Measurements from ENCODE around the gene KIAA1671. TPM values are rescaled to one million over a fixed set of nuclear protein-coding genes. Genes with fewer than 3 reads are reported as not detected.

Gene KIAA1671
- polyA plus RNA-seq, 1 of the 3 experiments (the other 2 are of a cell fraction): 7.4 TPM

DNA sequence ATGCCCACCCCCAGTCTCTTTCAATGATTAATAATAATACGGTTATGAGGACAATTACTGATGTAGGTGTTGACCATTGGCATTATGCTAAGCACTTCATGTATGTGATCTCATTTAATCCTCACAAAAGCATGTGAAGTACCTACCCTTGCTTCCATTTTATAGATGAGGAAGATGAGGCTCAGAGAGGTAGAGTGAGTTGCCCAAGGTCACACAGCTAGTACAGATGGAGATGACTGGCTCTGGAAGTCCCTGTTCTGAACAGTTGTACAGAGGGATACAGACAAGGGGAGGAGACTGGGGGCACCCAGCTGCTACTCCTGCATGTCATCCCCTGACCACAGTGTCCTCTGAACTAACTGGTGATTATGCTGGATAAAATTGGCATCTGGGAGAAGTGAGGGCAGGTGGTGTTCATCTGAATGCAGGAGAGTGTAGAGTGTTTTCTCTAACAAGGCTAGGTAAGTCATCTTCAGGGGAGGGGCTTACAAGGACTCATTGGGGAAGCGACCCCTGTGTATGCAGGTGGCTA lies 43.2 kb downstream of the KIAA1671 start (continued):
- TF ChIP-seq RXRA (IDR thresholded peaks at IDR 0.05; ENCODE audit: borderline replicate concordance, low read depth): no peak
- TF ChIP-seq, protein P1, sequence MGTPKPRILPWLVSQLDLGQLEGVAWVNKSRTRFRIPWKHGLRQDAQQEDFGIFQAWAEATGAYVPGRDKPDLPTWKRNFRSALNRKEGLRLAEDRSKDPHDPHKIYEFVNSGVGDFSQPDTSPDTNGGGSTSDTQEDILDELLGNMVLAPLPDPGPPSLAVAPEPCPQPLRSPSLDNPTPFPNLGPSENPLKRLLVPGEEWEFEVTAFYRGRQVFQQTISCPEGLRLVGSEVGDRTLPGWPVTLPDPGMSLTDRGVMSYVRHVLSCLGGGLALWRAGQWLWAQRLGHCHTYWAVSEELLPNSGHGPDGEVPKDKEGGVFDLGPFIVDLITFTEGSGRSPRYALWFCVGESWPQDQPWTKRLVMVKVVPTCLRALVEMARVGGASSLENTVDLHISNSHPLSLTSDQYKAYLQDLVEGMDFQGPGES (IDR thresholded peaks at IDR 0.05; ENCODE audit: low read depth, low read length): no peak

DNA sequence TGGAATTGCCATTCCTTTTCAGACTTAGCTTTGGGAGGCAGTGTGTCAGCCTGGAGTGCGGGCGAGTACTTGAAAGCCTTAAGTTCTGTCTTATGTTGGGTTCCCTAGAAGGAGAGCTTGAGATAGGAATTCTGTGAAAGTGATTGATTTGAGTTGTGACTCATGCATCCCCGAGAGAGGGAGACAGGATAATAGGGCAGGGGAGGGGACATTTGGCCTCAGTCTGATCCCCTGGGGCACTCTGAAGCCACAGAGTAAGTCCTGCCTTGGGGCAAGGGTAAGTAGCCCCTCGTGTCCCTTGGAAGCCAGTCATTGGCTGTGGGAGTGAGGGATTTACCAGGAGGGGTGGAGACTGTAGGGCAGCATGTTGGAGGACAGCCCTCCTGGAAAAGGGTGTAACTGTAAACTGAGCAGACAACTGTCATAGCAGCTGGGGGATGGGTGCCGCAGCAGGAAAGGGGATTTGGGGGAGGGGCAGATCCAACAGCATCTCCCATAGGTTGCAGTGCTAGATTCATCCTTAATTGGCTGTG lies 44.0 kb downstream of the KIAA1671 start:
- POLR2A ChIA-PET: no interaction called here
- Histone ChIP-seq H3K9ac (no peak overlapping the region), H4K20me1 (ENCODE audit: insufficient read depth) (no peaks in the 10 kb centered on the region), H3K27ac (ENCODE audit: low read depth in 2 of 2, low read length in 1 of 2) (peak overlapping the region; percentile 16 to 30; a peak in 2 of 4 replicates), H3K4me3 (ENCODE audit: low read depth in 2 of 2, low read length in 1 of 2) (no peak overlapping the region), H3K36me3 (replicated peaks in 1 of 2; ENCODE audit: control insufficient read depth in 1 of 2, insufficient read depth in 2 of 2, low read length in 1 of 2) (no peaks in the 10 kb centered on the region), H3K79me2 (ENCODE audit: insufficient read depth) (peaks cover 8% of the 10 kb centered on the region; the same call in 1 of the 2 replicates), H3K4me2 (peak overlapping the region; percentile 26; the same call in 1 of the 2 replicates), H3K4me1 (ENCODE audit: control insufficient read depth in 1 of 2, insufficient read depth in 2 of 2, low read depth in 1 of 2, low read length in 1 of 2) (peaks cover 16 to 19% of the 10 kb centered on the region in 2 experiments; a peak in 3 of 4 replicates), H3K27me3 (ENCODE audit: insufficient read depth) (no peaks in the 10 kb centered on the region), H3K9me3 (no peaks in the 10 kb centered on the region), H2AFZ (ENCODE audit: low read depth) (no peak overlapping the region), H3K9me2 (no peaks in the 10 kb centered on the region), H3F3A (replicated peaks; ENCODE audit: insufficient read depth) (peaks cover 10% of the 10 kb centered on the region)
- DNase-seq: peak; percentile 44
- 30% methylated on average over 5 of the region's 5 CpGs for WGBS (ENCODE audit: low lambda C conversion rate)
- TF ChIP-seq, protein P1 (IDR thresholded peaks at IDR 0.05; ENCODE audit: low read depth, low read length): no peak
- TF ChIP-seq YY1 (IDR thresholded peaks at IDR 0.05; ENCODE audit: low read depth) (no peak), FOSL2 (IDR thresholded peaks at IDR 0.05; ENCODE audit: borderline replicate concordance, low read depth) (peak; percentile 38), TCF12 (IDR thresholded peaks at IDR 0.05) (no peak), EP300 (IDR thresholded peaks at IDR 0.05; ENCODE audit: borderline replicate concordance in 1 of 2, low read depth in 1 of 2, low read length in 1 of 2) (no peak), NFIC (IDR thresholded peaks at IDR 0.05; ENCODE audit: borderline replicate concordance) (no peak), ELF1 (IDR thresholded peaks at IDR 0.05) (no peak), RCOR1 (IDR thresholded peaks at IDR 0.05; ENCODE audit: low read length) (no peak), NRF1 (IDR thresholded peaks at IDR 0.05; ENCODE audit: low read depth, low read length) (no peak), GATA2 (CRISPR knock-in tag; IDR thresholded peaks at IDR 0.05) (no peak), SIN3A (IDR thresholded peaks at IDR 0.05; ENCODE audit: borderline replicate concordance, low read depth, low read length) (no peak), JUND (IDR thresholded peaks at IDR 0.05) (no peak; the same call in 1 of the 2 replicates), MEF2A (IDR thresholded peaks at IDR 0.05; ENCODE audit: borderline replicate concordance, low read depth) (no peak), CHD2 (IDR thresholded peaks at IDR 0.05; ENCODE audit: low read length, partially characterized antibody) (peak; percentile 79)
- TF ChIP-seq, protein P2, sequence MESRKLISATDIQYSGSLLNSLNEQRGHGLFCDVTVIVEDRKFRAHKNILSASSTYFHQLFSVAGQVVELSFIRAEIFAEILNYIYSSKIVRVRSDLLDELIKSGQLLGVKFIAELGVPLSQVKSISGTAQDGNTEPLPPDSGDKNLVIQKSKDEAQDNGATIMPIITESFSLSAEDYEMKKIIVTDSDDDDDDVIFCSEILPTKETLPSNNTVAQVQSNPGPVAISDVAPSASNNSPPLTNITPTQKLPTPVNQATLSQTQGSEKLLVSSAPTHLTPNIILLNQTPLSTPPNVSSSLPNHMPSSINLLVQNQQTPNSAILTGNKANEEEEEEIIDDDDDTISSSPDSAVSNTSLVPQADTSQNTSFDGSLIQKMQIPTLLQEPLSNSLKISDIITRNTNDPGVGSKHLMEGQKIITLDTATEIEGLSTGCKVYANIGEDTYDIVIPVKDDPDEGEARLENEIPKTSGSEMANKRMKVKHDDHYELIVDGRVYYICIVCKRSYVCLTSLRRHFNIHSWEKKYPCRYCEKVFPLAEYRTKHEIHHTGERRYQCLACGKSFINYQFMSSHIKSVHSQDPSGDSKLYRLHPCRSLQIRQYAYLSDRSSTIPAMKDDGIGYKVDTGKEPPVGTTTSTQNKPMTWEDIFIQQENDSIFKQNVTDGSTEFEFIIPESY (IDR thresholded peaks at IDR 0.05; ENCODE audit: borderline replicate concordance, low read depth): no peak
- TF ChIP-seq, protein P3, sequence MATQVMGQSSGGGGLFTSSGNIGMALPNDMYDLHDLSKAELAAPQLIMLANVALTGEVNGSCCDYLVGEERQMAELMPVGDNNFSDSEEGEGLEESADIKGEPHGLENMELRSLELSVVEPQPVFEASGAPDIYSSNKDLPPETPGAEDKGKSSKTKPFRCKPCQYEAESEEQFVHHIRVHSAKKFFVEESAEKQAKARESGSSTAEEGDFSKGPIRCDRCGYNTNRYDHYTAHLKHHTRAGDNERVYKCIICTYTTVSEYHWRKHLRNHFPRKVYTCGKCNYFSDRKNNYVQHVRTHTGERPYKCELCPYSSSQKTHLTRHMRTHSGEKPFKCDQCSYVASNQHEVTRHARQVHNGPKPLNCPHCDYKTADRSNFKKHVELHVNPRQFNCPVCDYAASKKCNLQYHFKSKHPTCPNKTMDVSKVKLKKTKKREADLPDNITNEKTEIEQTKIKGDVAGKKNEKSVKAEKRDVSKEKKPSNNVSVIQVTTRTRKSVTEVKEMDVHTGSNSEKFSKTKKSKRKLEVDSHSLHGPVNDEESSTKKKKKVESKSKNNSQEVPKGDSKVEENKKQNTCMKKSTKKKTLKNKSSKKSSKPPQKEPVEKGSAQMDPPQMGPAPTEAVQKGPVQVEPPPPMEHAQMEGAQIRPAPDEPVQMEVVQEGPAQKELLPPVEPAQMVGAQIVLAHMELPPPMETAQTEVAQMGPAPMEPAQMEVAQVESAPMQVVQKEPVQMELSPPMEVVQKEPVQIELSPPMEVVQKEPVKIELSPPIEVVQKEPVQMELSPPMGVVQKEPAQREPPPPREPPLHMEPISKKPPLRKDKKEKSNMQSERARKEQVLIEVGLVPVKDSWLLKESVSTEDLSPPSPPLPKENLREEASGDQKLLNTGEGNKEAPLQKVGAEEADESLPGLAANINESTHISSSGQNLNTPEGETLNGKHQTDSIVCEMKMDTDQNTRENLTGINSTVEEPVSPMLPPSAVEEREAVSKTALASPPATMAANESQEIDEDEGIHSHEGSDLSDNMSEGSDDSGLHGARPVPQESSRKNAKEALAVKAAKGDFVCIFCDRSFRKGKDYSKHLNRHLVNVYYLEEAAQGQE (IDR thresholded peaks at IDR 0.05; ENCODE audit: low read depth, low read length): no peak
- TF ChIP-seq, protein P4, sequence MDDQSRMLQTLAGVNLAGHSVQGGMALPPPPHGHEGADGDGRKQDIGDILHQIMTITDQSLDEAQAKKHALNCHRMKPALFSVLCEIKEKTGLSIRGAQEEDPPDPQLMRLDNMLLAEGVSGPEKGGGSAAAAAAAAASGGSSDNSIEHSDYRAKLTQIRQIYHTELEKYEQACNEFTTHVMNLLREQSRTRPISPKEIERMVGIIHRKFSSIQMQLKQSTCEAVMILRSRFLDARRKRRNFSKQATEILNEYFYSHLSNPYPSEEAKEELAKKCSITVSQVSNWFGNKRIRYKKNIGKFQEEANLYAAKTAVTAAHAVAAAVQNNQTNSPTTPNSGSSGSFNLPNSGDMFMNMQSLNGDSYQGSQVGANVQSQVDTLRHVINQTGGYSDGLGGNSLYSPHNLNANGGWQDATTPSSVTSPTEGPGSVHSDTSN (IDR thresholded peaks at IDR 0.05): peak; percentile 70
- TF ChIP-seq, protein P5, sequence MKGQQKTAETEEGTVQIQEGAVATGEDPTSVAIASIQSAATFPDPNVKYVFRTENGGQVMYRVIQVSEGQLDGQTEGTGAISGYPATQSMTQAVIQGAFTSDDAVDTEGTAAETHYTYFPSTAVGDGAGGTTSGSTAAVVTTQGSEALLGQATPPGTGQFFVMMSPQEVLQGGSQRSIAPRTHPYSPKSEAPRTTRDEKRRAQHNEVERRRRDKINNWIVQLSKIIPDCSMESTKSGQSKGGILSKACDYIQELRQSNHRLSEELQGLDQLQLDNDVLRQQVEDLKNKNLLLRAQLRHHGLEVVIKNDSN (IDR thresholded peaks at IDR 0.05; ENCODE audit: borderline replicate concordance, low read depth): no peak
- CTCF ChIA-PET: interaction anchor here (1.1 to 1.8 kb wide), 2 partner anchors 14 to 60 kb away, joined by 3 to 5 read pairs; no protein-coding TSS in a partner anchor
